ENCODE measurements around the gene LRRC56. TPM values are rescaled to one million over a fixed set of nuclear protein-coding genes. Genes with fewer than 3 reads are reported as not detected.

Gene LRRC56
- total RNA-seq, 4 donors from 2014 or later: 0.38 TPM; not detected in 3

GRCh38 chr11:529728-530411 lies 7.5 kb upstream of the LRRC56 start:
- TF ChIP-seq CTCF (IDR thresholded peaks at IDR 0.05; ENCODE audit: low read depth): no peak

GRCh38 chr11:530960-531831 lies 6.1 kb upstream of the LRRC56 start:
- no peak for TF ChIP-seq CTCF (IDR thresholded peaks at IDR 0.05; ENCODE audit: low read depth)

- TF ChIP-seq CTCF (IDR thresholded peaks at IDR 0.05; ENCODE audit: low read depth): no peak
Measured at GRCh38 chr11:531919-532526, 5.3 kb upstream of the LRRC56 start.

GRCh38 chr11:532527-532985 lies 4.8 kb upstream of the LRRC56 start:
- TF ChIP-seq CTCF (IDR thresholded peaks at IDR 0.05; ENCODE audit: low read depth): no peak

GRCh38 chr11:532986-533585 lies 4.2 kb upstream of the LRRC56 start:
- TF ChIP-seq CTCF (IDR thresholded peaks at IDR 0.05; ENCODE audit: low read depth): no peak

- no peak for TF ChIP-seq CTCF (IDR thresholded peaks at IDR 0.05; ENCODE audit: low read depth)
Measured at GRCh38 chr11:533586-534395, 3.5 kb upstream of the LRRC56 start.
